Skeletal muscle satellite cell (primary cell): ENCODE measurements around the gene LTO1.

Experiments used
- H3K27me3 ChIP-seq: 2 replicates; pipeline ENCODE4 v1.7.0; 2013; ENCODE audit warnings: low read length; ENCODE audit not compliant: control insufficient read depth, insufficient read depth
- H3K36me3 ChIP-seq: 2 replicates; pipeline ENCODE4 v1.7.0; 2013; ENCODE audit warnings: mild to moderate bottlenecking, control low read depth, low read length; ENCODE audit not compliant: insufficient read depth
- H3K4me1 ChIP-seq: 2 replicates; pipeline ENCODE4 v1.7.0; 2013; ENCODE audit warnings: low read length; ENCODE audit not compliant: control insufficient read depth, insufficient read depth
- H3K4me2 ChIP-seq: 2 replicates; pipeline ENCODE4 v1.7.0; 2013; ENCODE audit warnings: mild to moderate bottlenecking, low read length
- H3K4me3 ChIP-seq: 2 replicates; pipeline ENCODE4 v1.7.0; 2013; ENCODE audit warnings: low read length
- H3K9ac ChIP-seq: 2 replicates; pipeline ENCODE4 v1.7.0; 2013; ENCODE audit warnings: mild to moderate bottlenecking, low read depth, low read length, moderate library complexity
- H3K9me3 ChIP-seq: replicated peaks from 2 replicates; pipeline ENCODE4 v1.7.0; 2013; ENCODE audit warnings: mild to moderate bottlenecking, control low read depth, low read length

LTO1 gene

GRCh38 chr11:69647761-69648497 lies 27.2 kb downstream of the LTO1 start:
- no peak overlapping the region for H3K4me2 ChIP-seq
- H3K4me1 ChIP-seq = peaks cover 28% of the 10 kb centered on the region
- no peak overlapping the region for H3K4me3 ChIP-seq
- H3K27me3 ChIP-seq = no peaks in the 10 kb centered on the region
- peak overlapping the region; percentile 8 for H3K9ac ChIP-seq
- H3K36me3 ChIP-seq = peaks cover 94% of the 10 kb centered on the region
- no peaks in the 10 kb centered on the region for H3K9me3 ChIP-seq

DNA sequence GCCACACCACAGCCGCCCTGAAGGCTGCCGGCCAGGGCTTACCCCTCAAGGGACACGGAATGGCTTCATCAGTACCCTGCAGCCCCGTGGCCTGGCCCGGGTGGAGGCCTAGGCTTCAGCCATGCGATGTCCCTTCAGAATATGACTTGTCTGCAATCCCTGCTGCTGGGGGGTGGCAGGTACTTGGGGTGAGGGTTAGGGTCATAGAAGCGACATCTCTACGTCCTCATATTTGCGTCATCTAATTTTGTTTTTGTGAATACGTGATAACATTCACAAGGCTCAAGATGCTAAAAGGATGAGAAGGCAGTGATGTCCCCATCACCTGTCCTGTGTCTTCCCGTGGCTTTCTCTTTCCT lies 27.8 kb downstream of the LTO1 start:
- H3K4me3 ChIP-seq = no peak overlapping the region
- H3K9me3 ChIP-seq = no peaks in the 10 kb centered on the region
- no peak overlapping the region for H3K4me2 ChIP-seq
- no peaks in the 10 kb centered on the region for H3K27me3 ChIP-seq
- peak overlapping the region; percentile 8 for H3K9ac ChIP-seq
- peaks cover 89% of the 10 kb centered on the region for H3K36me3 ChIP-seq
- H3K4me1 ChIP-seq = peaks cover 28% of the 10 kb centered on the region

- peak overlapping the region; percentile 8 for H3K9ac ChIP-seq
- no peak overlapping the region for H3K4me3 ChIP-seq
- peaks cover 28% of the 10 kb centered on the region for H3K4me1 ChIP-seq
- H3K9me3 ChIP-seq = no peaks in the 10 kb centered on the region
- no peaks in the 10 kb centered on the region for H3K27me3 ChIP-seq
- H3K4me2 ChIP-seq = no peak overlapping the region
- H3K36me3 ChIP-seq = peaks cover 82% of the 10 kb centered on the region
These were observed 28.4 kb downstream of the LTO1 start for GRCh38 chr11:69646493-69647389.

DNA sequence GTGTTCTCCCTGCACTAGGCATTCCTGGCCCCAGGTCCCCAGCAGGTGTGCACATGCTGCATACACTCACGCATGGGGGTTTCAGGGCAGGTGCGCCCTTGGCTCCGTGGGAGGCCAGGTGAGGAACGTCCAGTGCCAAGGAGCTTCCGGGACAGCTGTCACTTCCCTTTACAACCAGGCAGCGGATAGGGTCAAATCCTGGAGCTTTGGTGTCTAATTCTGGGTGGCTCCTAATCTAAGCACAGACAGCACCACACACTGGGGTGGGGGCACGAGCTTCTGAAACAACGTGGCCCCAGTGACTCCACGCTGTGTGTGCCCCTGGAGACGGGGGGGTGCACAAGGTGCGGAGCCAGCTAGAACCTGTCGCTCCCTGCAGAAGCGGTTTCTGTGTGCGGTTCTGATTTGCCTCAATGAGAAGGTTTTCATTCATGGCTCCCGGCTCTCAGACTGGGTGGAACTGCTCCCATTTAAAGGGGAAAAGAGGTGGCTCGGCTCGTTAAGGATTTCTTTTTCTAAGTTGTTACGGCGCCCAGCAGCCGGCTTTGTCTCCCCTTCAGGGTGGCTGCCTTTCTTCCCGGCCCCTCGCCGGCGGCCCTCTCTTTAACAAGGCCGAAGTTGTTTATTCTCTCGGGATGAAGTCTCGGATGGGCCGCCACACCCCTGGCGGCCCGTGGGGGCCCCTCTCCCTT lies 29.2 kb downstream of the LTO1 start:
- Histone ChIP-seq H3K9me3 (no peaks in the 10 kb centered on the region), H3K4me3 (peak overlapping the region; percentile 100), H3K9ac (peak overlapping the region; percentile 98), H3K36me3 (peaks cover 78% of the 10 kb centered on the region), H3K27me3 (no peaks in the 10 kb centered on the region), H3K4me2 (peak overlapping the region; percentile 92), H3K4me1 (peaks cover 28% of the 10 kb centered on the region)

- Histone ChIP-seq H3K4me1 (peaks cover 31% of the 10 kb centered on the region), H3K4me3 (peak overlapping the region; percentile 100), H3K27me3 (no peaks in the 10 kb centered on the region), H3K9ac (peak overlapping the region; percentile 98), H3K9me3 (no peaks in the 10 kb centered on the region), H3K4me2 (peak overlapping the region; percentile 92), H3K36me3 (peaks cover 70% of the 10 kb centered on the region)
These were observed 30.0 kb downstream of the LTO1 start for GRCh38 chr11:69644962-69645675.

DNA sequence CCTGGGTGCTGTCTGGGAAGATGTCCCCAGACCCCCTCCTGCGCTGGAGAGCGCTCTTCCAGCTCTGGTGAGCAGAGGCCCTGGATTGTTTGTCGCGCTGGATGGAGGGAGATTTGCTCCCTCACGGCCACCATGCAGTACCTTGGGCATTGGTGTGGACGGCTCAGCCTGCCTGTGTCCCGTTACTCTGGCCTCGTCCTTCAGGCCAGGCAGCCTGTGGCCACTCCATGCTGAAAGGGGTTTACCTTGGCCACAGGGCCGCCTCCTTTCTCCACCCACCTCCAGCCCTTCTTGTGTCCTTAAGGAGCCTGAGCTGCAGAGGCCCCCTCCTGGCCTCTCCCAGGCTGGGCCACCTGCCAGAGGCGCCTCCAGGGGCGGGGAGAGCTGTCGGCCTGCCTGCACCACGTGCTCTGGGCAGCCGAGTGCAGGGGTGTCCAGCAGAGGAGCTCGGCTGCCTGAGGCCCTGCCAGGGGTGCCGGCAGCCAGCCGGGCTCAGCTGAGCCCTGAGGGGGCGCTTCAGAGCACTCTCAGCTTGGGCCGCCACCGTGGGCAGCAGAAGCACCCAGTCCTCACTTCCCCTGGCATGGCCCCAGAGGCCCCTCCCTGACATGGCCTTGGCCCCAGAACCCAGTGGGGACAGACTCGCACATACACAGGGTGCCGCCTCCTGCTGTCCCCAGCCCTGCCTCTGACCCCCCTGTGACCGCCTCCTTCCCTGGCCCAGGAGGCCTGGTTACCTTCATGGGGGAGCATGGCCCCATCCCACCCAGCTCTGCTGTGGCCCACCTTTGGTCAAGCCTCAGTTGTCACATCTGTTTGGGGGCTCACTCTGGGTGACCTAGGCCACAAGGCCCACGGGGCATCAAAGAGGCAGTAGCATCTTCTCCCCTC lies 30.8 kb downstream of the LTO1 start:
- peaks cover 36% of the 10 kb centered on the region for H3K4me1 ChIP-seq
- H3K9me3 ChIP-seq = no peaks in the 10 kb centered on the region
- H3K27me3 ChIP-seq = no peaks in the 10 kb centered on the region
- H3K4me2 ChIP-seq = peak overlapping the region; percentile 92
- peak overlapping the region; percentile 100 for H3K4me3 ChIP-seq
- peaks cover 62% of the 10 kb centered on the region for H3K36me3 ChIP-seq
- H3K9ac ChIP-seq = peak overlapping the region; percentile 98

GRCh38 chr11:69643646-69644045 lies 31.5 kb downstream of the LTO1 start:
- no peaks in the 10 kb centered on the region for H3K9me3 ChIP-seq
- peaks cover 55% of the 10 kb centered on the region for H3K36me3 ChIP-seq
- no peaks in the 10 kb centered on the region for H3K27me3 ChIP-seq
- peak overlapping the region; percentile 100 for H3K4me3 ChIP-seq
- H3K4me1 ChIP-seq = peaks cover 37% of the 10 kb centered on the region
- peak overlapping the region; percentile 98 for H3K9ac ChIP-seq
- peak overlapping the region; percentile 92 for H3K4me2 ChIP-seq

DNA sequence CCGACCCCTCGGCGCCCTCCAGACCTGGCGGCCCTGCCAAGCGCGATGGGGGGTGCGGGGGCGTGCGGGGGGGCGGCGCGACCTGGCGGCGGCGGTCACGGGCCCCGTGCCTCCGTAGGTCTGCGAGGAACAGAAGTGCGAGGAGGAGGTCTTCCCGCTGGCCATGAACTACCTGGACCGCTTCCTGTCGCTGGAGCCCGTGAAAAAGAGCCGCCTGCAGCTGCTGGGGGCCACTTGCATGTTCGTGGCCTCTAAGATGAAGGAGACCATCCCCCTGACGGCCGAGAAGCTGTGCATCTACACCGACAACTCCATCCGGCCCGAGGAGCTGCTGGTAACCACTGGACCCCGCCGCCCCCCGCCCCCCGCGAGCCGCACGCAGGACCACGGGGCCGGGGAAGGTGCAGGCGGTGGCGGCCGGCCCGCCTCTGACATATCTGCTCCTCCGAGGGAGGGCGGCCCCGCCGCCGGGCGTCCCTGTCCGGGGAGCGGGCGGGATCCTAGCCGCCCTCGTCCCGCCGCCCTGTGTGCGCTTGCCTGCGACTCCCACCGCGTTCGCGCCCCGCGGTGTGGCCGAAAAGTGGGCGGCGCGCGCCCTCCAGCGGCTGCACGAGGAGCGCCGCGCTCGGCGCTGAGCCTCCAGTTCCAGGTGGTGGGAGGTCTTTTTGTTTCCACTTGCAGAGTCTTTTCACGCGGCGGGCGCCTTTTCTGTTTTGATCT lies 32.1 kb downstream of the LTO1 start:
- Histone ChIP-seq H3K9me3 (no peaks in the 10 kb centered on the region), H3K9ac (peak overlapping the region; percentile 98), H3K4me2 (peak overlapping the region; percentile 92), H3K4me1 (peaks cover 41% of the 10 kb centered on the region), H3K27me3 (no peaks in the 10 kb centered on the region), H3K4me3 (peak overlapping the region; percentile 100), H3K36me3 (peaks cover 49% of the 10 kb centered on the region)

GRCh38 chr11:69642549-69642912 lies 32.6 kb downstream of the LTO1 start:
- peak overlapping the region; percentile 100 for H3K4me3 ChIP-seq
- H3K9me3 ChIP-seq = no peaks in the 10 kb centered on the region
- peak overlapping the region; percentile 94 for H3K4me2 ChIP-seq
- H3K36me3 ChIP-seq = peaks cover 44% of the 10 kb centered on the region
- H3K9ac ChIP-seq = peak overlapping the region; percentile 98
- H3K4me1 ChIP-seq = peaks cover 47% of the 10 kb centered on the region
- H3K27me3 ChIP-seq = no peaks in the 10 kb centered on the region
